Liver (tissue), 9 donors: ENCODE results near the gene SFMBT2. TPM values are rescaled to one million over a fixed set of nuclear protein-coding genes. Genes with fewer than 3 reads are reported as not detected.

Experiments
- DNase-seq: peaks from one replicate; pipeline ENCODE4 v3.0.0-alpha.2; 2017; ENCODE audit warnings: low spot score
- H3K27ac ChIP-seq, 2 donors: one replicate each; pipeline ENCODE4 v1.7.0; 2013; ENCODE audit warnings: inconsistent platforms in 2 of 2, low read length in 2 of 2, control low read depth in 1 of 2, low read depth in 1 of 2, mild to moderate bottlenecking in 1 of 2
- H3K27me3 ChIP-seq, 4 donors: one replicate each; pipeline versions ENCODE4 v1.6.1 to v1.7.0; 2013; ENCODE audit warnings: low read length in 3 of 4, inconsistent platforms in 1 of 4, mild to moderate bottlenecking in 1 of 4, moderate library complexity in 1 of 4; ENCODE audit not compliant: control insufficient read depth in 4 of 4, insufficient read depth in 4 of 4
- H3K36me3 ChIP-seq, 4 donors: one replicate each; pipeline versions ENCODE4 v1.6.1 to v1.7.0; 2013; ENCODE audit warnings: low read length in 3 of 4, mild to moderate bottlenecking in 3 of 4, low read depth in 1 of 4, moderate library complexity in 1 of 4; ENCODE audit not compliant: control insufficient read depth in 4 of 4, insufficient read depth in 3 of 4
- H3K4me1 ChIP-seq, 4 donors: one replicate each; pipeline versions ENCODE4 v1.6.1 to v1.7.0; 2013; ENCODE audit warnings: low read length in 3 of 4, mild to moderate bottlenecking in 3 of 4, moderate library complexity in 1 of 4; ENCODE audit not compliant: control insufficient read depth in 4 of 4, insufficient read depth in 4 of 4
- H3K4me3 ChIP-seq, 3 donors: one replicate each; pipeline versions ENCODE4 v1.6.1 to v1.7.0; 2013; ENCODE audit warnings: low read length in 3 of 3, control low read depth in 1 of 3, low read depth in 1 of 3, mild to moderate bottlenecking in 1 of 3
- H3K9ac ChIP-seq, 2 donors: one replicate each; pipeline ENCODE4 v1.7.0; 2013; ENCODE audit warnings: low read length in 2 of 2, mild to moderate bottlenecking in 2 of 2, moderate library complexity in 2 of 2, control low read depth in 1 of 2, low read depth in 1 of 2
- H3K9me3 ChIP-seq, 4 donors: one replicate each; pipeline versions ENCODE4 v1.6.1 to v1.7.0; 2013; ENCODE audit warnings: low read length in 3 of 4; ENCODE audit not compliant: control insufficient read depth in 4 of 4
- CTCF ChIP-seq: fragments of 150-350 bp; IDR thresholded peaks from 2 replicates; pipeline ENCODE4 v1.5.1; 2017; ENCODE audit warnings: improper control_type of control experiment, low read depth, low read length; ENCODE audit not compliant: missing input control
- FOXA1 ChIP-seq: IDR thresholded peaks from 2 replicates; pipeline ENCODE4 v1.6.1; 2016; ENCODE audit warnings: antibody characterized with exemption
- FOXA2 ChIP-seq: IDR thresholded peaks from 2 replicates; pipeline ENCODE4 v1.6.1; 2016; ENCODE audit warnings: antibody characterized with exemption
- GABPA ChIP-seq, 2 donors: IDR thresholded peaks in 1 of 2; conservative IDR thresholded peaks in 1 of 2; 2 replicates each; pipeline ENCODE4 v1.6.1; 2016; ENCODE audit warnings: antibody characterized with exemption in 2 of 2, mild to moderate bottlenecking in 1 of 2, moderate library complexity in 1 of 2
- HNF4A ChIP-seq, 2 donors: conservative IDR thresholded peaks; 2 replicates each; pipeline ENCODE4 v1.6.1; 2016; ENCODE audit warnings: antibody characterized with exemption in 2 of 2, mild to moderate bottlenecking in 2 of 2
- HNF4G ChIP-seq: IDR thresholded peaks from 2 replicates; pipeline ENCODE4 v1.6.1; 2016; ENCODE audit warnings: antibody characterized with exemption
- JUND ChIP-seq, 2 donors: IDR thresholded peaks; 2 replicates each; pipeline ENCODE4 v1.6.1; 2016; ENCODE audit warnings: antibody characterized with exemption in 2 of 2
- MAX ChIP-seq: IDR thresholded peaks from 2 replicates; pipeline ENCODE4 v1.6.1; 2016; ENCODE audit warnings: antibody characterized with exemption
- NR2F2 ChIP-seq: IDR thresholded peaks from 2 replicates; pipeline ENCODE4 v1.6.1; 2016; ENCODE audit warnings: antibody characterized with exemption
- RAD21 ChIP-seq, 2 donors: IDR thresholded peaks; 2 replicates each; pipeline ENCODE4 v1.6.1; 2016; ENCODE audit warnings: antibody characterized with exemption in 2 of 2, mild to moderate bottlenecking in 2 of 2
- REST ChIP-seq: IDR thresholded peaks from 2 replicates; pipeline ENCODE4 v1.6.1; 2016; ENCODE audit warnings: antibody characterized with exemption, mild to moderate bottlenecking
- RXRA ChIP-seq, 2 donors: IDR thresholded peaks; 2 replicates each; pipeline ENCODE4 v1.6.1; 2017 to 2018; ENCODE audit warnings: antibody characterized with exemption in 2 of 2, mild to moderate bottlenecking in 1 of 2
- SP1 ChIP-seq: IDR thresholded peaks from 2 replicates; pipeline ENCODE4 v1.6.1; 2018; ENCODE audit warnings: antibody characterized with exemption, mild to moderate bottlenecking
- TAF1 ChIP-seq: conservative IDR thresholded peaks from 2 replicates; pipeline ENCODE4 v1.6.1; 2016; ENCODE audit warnings: antibody characterized with exemption, mild to moderate bottlenecking
- YY1 ChIP-seq: IDR thresholded peaks from 2 replicates; pipeline ENCODE4 v1.6.1; 2016; ENCODE audit warnings: antibody characterized with exemption, mild to moderate bottlenecking
- WGBS: extraction: QIAGEN DNeasy Blood & Tissue Kit; methylation state at CpG from one replicate; pipeline ENCODE4 v1.1.7; 2013; 5-methylcytosine and 5-hydroxymethylcytosine counted together
- polyA plus RNA-seq, 2 donors: library from polyadenylated mRNA; stranded (reverse) in 1 of 2; unstranded in 1 of 2; fragments of 200-250 nt in 1 of 2; fragments of >200 nt in 1 of 2; fragmentation: Nextera tagmentation in 1 of 2; extraction: Ambion mirVana in 1 of 2; gene quantifications; one replicate each; pipeline versions ENCODE4 v1.2.1 to v1.2.3, GENCODE V29; 2013 to 2015
- total RNA-seq, 2 donors: library from RNA; depleted of rRNA; stranded (reverse); fragments of >200 nt; gene quantifications; one replicate each; pipeline ENCODE4 v1.2.3, GENCODE V29; 2014
- TF ChIP-seq, protein P1 (sequence below): IDR thresholded peaks from 2 replicates; pipeline ENCODE4 v1.6.1; 2016; ENCODE audit warnings: antibody characterized with exemption
- TF ChIP-seq, protein P2 (sequence below): IDR thresholded peaks from 2 replicates; pipeline ENCODE4 v1.6.1; 2016; ENCODE audit warnings: antibody characterized with exemption
- donor health status: healthy.
- donor health status: healthy.
- donor health status: healthy.
- donor health status: healthy.
- donor health status: healthy.

SFMBT2 gene
- total and polyA plus RNA-seq, 4 donors = 0.46 to 2.8 (median 1.5) TPM

GRCh38 chr10:7250236-7250635 is 160.6 kb downstream of the SFMBT2 start:
- no peak for DNase-seq
- Histone ChIP-seq H3K36me3 (peaks cover 0 to 3% (median 0%) of the 10 kb centered on the region in 4 donors), H3K9me3 (no peaks in the 10 kb centered on the region), H3K27me3 (no peaks in the 10 kb centered on the region), H3K9ac (no peak overlapping the region), H3K4me1 (no peaks in the 10 kb centered on the region), H3K4me3 (no peak overlapping the region), H3K27ac (no peak overlapping the region)
- 93% methylated on average over 5 of the region's 5 CpGs for WGBS
- TF ChIP-seq RAD21 (IDR thresholded peaks at IDR 0.05) = no peak
- no peak for TF ChIP-seq RXRA (IDR thresholded peaks at IDR 0.05)
- TF ChIP-seq SP1 = no peak
- TF ChIP-seq MAX = no peak
- TF ChIP-seq HNF4A (conservative IDR thresholded peaks at IDR 0.05) = no peak
- TF ChIP-seq, protein P1, sequence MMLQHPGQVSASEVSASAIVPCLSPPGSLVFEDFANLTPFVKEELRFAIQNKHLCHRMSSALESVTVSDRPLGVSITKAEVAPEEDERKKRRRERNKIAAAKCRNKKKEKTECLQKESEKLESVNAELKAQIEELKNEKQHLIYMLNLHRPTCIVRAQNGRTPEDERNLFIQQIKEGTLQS = no peak
- TF ChIP-seq YY1 = no peak
- TF ChIP-seq, protein P2, sequence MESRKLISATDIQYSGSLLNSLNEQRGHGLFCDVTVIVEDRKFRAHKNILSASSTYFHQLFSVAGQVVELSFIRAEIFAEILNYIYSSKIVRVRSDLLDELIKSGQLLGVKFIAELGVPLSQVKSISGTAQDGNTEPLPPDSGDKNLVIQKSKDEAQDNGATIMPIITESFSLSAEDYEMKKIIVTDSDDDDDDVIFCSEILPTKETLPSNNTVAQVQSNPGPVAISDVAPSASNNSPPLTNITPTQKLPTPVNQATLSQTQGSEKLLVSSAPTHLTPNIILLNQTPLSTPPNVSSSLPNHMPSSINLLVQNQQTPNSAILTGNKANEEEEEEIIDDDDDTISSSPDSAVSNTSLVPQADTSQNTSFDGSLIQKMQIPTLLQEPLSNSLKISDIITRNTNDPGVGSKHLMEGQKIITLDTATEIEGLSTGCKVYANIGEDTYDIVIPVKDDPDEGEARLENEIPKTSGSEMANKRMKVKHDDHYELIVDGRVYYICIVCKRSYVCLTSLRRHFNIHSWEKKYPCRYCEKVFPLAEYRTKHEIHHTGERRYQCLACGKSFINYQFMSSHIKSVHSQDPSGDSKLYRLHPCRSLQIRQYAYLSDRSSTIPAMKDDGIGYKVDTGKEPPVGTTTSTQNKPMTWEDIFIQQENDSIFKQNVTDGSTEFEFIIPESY = no peak
- no peak for TF ChIP-seq JUND (IDR thresholded peaks at IDR 0.05)
- no peak for TF ChIP-seq HNF4G
- no peak for TF ChIP-seq FOXA1
- TF ChIP-seq FOXA2 = no peak
- TF ChIP-seq TAF1 = no peak
- TF ChIP-seq GABPA (IDR thresholded peaks at IDR 0.05 in 1 of 2, conservative IDR thresholded peaks at IDR 0.05 in 1 of 2) = no peak

- H3K27ac ChIP-seq = no peak overlapping the region
- H3K4me3 ChIP-seq = no peak overlapping the region
- WGBS = 84% methylated on average over 11 of the region's 11 CpGs
- no peak overlapping the region for H3K9ac ChIP-seq
- H3K4me1 ChIP-seq = no peaks in the 10 kb centered on the region
- peaks cover 0 to 3% (median 0%) of the 10 kb centered on the region in 4 donors for H3K36me3 ChIP-seq
- TF ChIP-seq HNF4A (conservative IDR thresholded peaks at IDR 0.05) = no peak
- no peaks in the 10 kb centered on the region for H3K27me3 ChIP-seq
- DNase-seq = no peak
- H3K9me3 ChIP-seq = no peaks in the 10 kb centered on the region
Observed at GRCh38 chr10:7248585-7249164, 162.2 kb downstream of the SFMBT2 start.

- Histone ChIP-seq H3K9me3 (no peaks in the 10 kb centered on the region), H3K4me1 (no peaks in the 10 kb centered on the region), H3K9ac (no peak overlapping the region), H3K27ac (no peak overlapping the region), H3K27me3 (no peaks in the 10 kb centered on the region), H3K4me3 (no peak overlapping the region), H3K36me3 (peaks cover 0 to 3% (median 0%) of the 10 kb centered on the region in 4 donors)
- 88% methylated on average over 8 of the region's 8 CpGs for WGBS
- no peak for DNase-seq
- TF ChIP-seq RXRA (IDR thresholded peaks at IDR 0.05) (no peak), MAX (no peak), TAF1 (no peak), NR2F2 (no peak), RAD21 (IDR thresholded peaks at IDR 0.05) (no peak), GABPA (IDR thresholded peaks at IDR 0.05 in 1 of 2, conservative IDR thresholded peaks at IDR 0.05 in 1 of 2) (no peak), REST (no peak), SP1 (no peak), CTCF (no peak), HNF4A (conservative IDR thresholded peaks at IDR 0.05) (no peak), HNF4G (no peak), FOXA2 (no peak), JUND (IDR thresholded peaks at IDR 0.05) (no peak), YY1 (no peak)
- TF ChIP-seq, protein P2 = no peak
Observed at GRCh38 chr10:7248148-7248547, 162.7 kb downstream of the SFMBT2 start.
